Panc1 (cell line): ENCODE data around the gene TUBB8B. TPM values are rescaled to one million over a fixed set of nuclear protein-coding genes. Genes with fewer than 3 reads are reported as not detected.
A peak's percentile ranks its signal among the peaks of the same experiment; 100 is the strongest.
"Not testable (repeated sequence)": the region's sequence is repeated elsewhere in the genome, so short reads cannot be mapped to it uniquely, and the experiment has no call there.

ENCODE experiments used
- ATAC-seq: fragments of 200-7000 bp; cut with Tn5 transposase; 2 replicates; pipeline ENCODE4 v1.9.1; 2020; ENCODE audit warnings: mild to moderate bottlenecking, moderate library complexity
- BruUV-seq: library from RNA; stranded (reverse); fragments of 400-500 nt; replicated peaks from 2 replicates; lab custom pipeline; 2021; lab: Mats Ljungman, UMichigan
- CTCF ChIA-PET: fragments of 300-600 bp; sonication (Branson Sonifier 250); formaldehyde crosslinking; loops from one replicate; lab custom pipeline; 2022; ENCODE audit warnings: antibody characterized with exemption; lab: Charles Lee
- POLR2A ChIA-PET: fragments of 300-600 bp; sonication (Branson Sonifier 250); formaldehyde crosslinking; loops from one replicate; lab custom pipeline; 2022; ENCODE audit warnings: antibody characterized with exemption; lab: Charles Lee
- DNase-seq: peaks from one replicate; pipeline ENCODE4 v3.0.0-alpha.2; 2010; ENCODE audit warnings: low read depth, low spot score
- H3K27ac ChIP-seq: 2 replicates; pipeline ENCODE4 v1.5.1; 2011; ENCODE audit warnings: mild to moderate bottlenecking, low read length, inconsistent platforms
- H3K27me3 ChIP-seq: fragments of 200-500 bp; sonication (Bioruptor generic); 2 replicates; pipeline ENCODE4 v1.6.0; 2014; ENCODE audit warnings: low read length, inconsistent platforms; ENCODE audit not compliant: control insufficient read depth, insufficient read depth
- H3K36me3 ChIP-seq: fragments of 200-500 bp; sonication (Bioruptor generic); 2 replicates; pipeline ENCODE4 v1.5.1; 2014; ENCODE audit warnings: inconsistent platforms, mild to moderate bottlenecking, low read length, moderate library complexity; ENCODE audit not compliant: control insufficient read depth, insufficient read depth
- H3K4me1 ChIP-seq: 2 replicates; pipeline ENCODE4 v1.5.1; 2011; ENCODE audit warnings: inconsistent platforms, mild to moderate bottlenecking, low read length, moderate library complexity; ENCODE audit not compliant: control insufficient read depth, insufficient read depth
- H3K4me3 ChIP-seq, 2 experiments: 2 replicates each; pipeline ENCODE4 v1.5.1; 2011 to 2012; ENCODE audit warnings: low read depth in 2 of 2, low read length in 2 of 2, mild to moderate bottlenecking in 2 of 2, inconsistent platforms in 1 of 2, moderate library complexity in 1 of 2
- H3K9me3 ChIP-seq: fragments of 200-500 bp; sonication (Bioruptor generic); 2 replicates; pipeline ENCODE4 v1.5.1; 2014; ENCODE audit warnings: low read depth, mild to moderate bottlenecking, inconsistent platforms, low read length, moderate library complexity; ENCODE audit not compliant: control insufficient read depth, insufficient read depth
- in situ Hi-C: cut with HindIII; loops from 2 replicates; pipeline ENCODE4 v1.10.0; 2016; ENCODE audit warnings: low sequenced_read_pairs, low pct_unique_long_range_greater_than_20kb
- intact Hi-C: fragments of 100-400 bp; cut with micrococcal nuclease; formaldehyde crosslinking; loops from one replicate; pipeline ENCODE4 v1.10.0; 2022; ENCODE audit not compliant: unreplicated experiment
- total RNA-seq: library from RNA; stranded (reverse); gene quantifications from one replicate; pipeline ENCODE4 v1.2.1, GENCODE V29; 2021; ENCODE audit not compliant: unreplicated experiment
- TF ChIP-seq, protein P1 (sequence below): fragments of 450-650 bp; IDR thresholded peaks from 2 replicates; pipeline ENCODE4 v1.5.1; 2017; ENCODE audit warnings: mild to moderate bottlenecking

Gene TUBB8B
- total RNA-seq, 1 experiment from 2014 or later, result not detected

GRCh38 chr18:73181-73777, 23.9 kb upstream of the TUBB8B start:
- in situ Hi-C loops, intact Hi-C loops: not testable (repeated sequence)
- TF ChIP-seq, protein P1, sequence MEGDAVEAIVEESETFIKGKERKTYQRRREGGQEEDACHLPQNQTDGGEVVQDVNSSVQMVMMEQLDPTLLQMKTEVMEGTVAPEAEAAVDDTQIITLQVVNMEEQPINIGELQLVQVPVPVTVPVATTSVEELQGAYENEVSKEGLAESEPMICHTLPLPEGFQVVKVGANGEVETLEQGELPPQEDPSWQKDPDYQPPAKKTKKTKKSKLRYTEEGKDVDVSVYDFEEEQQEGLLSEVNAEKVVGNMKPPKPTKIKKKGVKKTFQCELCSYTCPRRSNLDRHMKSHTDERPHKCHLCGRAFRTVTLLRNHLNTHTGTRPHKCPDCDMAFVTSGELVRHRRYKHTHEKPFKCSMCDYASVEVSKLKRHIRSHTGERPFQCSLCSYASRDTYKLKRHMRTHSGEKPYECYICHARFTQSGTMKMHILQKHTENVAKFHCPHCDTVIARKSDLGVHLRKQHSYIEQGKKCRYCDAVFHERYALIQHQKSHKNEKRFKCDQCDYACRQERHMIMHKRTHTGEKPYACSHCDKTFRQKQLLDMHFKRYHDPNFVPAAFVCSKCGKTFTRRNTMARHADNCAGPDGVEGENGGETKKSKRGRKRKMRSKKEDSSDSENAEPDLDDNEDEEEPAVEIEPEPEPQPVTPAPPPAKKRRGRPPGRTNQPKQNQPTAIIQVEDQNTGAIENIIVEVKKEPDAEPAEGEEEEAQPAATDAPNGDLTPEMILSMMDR, result peak; percentile 82

GRCh38 chr18:67701-68100, 18.3 kb upstream of the TUBB8B start:
- ATAC-seq, H3K4me3 ChIP-seq, intact Hi-C loops: not testable (repeated sequence)

More at GRCh38 chr18:73181-73777, 23.9 kb upstream of the TUBB8B start:
- H3K36me3 ChIP-seq, BruUV-seq, POLR2A ChIA-PET, DNase-seq, H3K27me3 ChIP-seq, H3K4me1 ChIP-seq, CTCF ChIA-PET, H3K27ac ChIP-seq, H3K9me3 ChIP-seq: not testable (repeated sequence)
- ATAC-seq, result peak; percentile 65
- H3K4me3 ChIP-seq, result peak overlapping the region in 1 of 2 experiments; percentile 37; a peak in 2 of 4 replicates

DNA sequence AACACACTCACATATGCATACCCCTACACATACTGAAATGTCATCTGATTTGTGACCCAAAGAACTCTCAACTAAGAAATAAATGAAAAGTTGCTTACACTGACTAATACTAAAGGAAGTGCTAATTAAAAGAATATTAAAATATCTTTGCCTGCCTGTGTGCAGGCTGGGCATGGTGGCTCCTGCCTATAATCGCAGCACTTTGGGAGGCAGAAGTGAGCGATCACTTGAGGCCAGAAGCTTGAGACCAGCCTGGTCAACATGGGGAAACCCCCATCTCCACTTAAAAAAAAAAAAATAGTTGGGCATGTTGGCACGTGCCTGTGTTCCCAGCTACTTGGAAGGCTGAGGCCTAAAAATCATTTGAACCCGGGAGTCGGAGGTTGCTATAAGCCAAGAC, 14.9 kb upstream of the TUBB8B start:
- BruUV-seq, POLR2A ChIA-PET, H3K4me1 ChIP-seq, DNase-seq, H3K4me3 ChIP-seq, H3K27me3 ChIP-seq, intact Hi-C loops, ATAC-seq, H3K9me3 ChIP-seq, H3K27ac ChIP-seq, H3K36me3 ChIP-seq, in situ Hi-C loops, CTCF ChIA-PET: not testable (repeated sequence)

More at GRCh38 chr18:67701-68100, 18.3 kb upstream of the TUBB8B start:
- H3K9me3 ChIP-seq, DNase-seq, H3K27me3 ChIP-seq, H3K4me1 ChIP-seq, CTCF ChIA-PET, H3K36me3 ChIP-seq, BruUV-seq, in situ Hi-C loops, H3K27ac ChIP-seq, POLR2A ChIA-PET: not testable (repeated sequence)

- intact Hi-C loops, BruUV-seq, DNase-seq, H3K36me3 ChIP-seq, H3K9me3 ChIP-seq, H3K27ac ChIP-seq, ATAC-seq, in situ Hi-C loops, CTCF ChIA-PET, H3K4me3 ChIP-seq, H3K4me1 ChIP-seq, H3K27me3 ChIP-seq, POLR2A ChIA-PET: not testable (repeated sequence)
Measured at GRCh38 chr18:63656-64055, 14.2 kb upstream of the TUBB8B start.

DNA sequence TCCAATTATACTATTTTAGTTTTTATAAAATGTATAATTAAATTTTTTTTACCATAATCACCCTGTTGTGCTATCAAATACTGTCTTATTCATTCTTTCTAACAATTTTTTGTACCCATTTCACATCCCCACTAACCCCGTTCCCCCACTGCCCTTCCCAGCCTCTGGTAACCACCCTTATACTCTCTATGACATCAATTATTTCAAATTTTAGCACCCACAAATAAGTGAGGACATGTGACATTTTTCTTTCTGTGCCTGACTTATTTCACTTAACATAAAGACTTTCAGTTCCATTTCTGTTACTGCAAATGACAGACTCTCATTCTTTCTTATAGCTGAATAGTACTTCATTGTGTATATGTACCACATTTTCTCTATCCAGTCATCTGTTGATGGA, 5.0 kb upstream of the TUBB8B start:
- CTCF ChIA-PET, H3K27ac ChIP-seq, H3K4me3 ChIP-seq, BruUV-seq, H3K36me3 ChIP-seq, H3K27me3 ChIP-seq, H3K4me1 ChIP-seq, DNase-seq, intact Hi-C loops, H3K9me3 ChIP-seq, in situ Hi-C loops, POLR2A ChIA-PET, ATAC-seq: not testable (repeated sequence)

GRCh38 chr18:48696-49095, 719 bp downstream of the TUBB8B start:
- H3K4me3 ChIP-seq, CTCF ChIA-PET, DNase-seq, POLR2A ChIA-PET, in situ Hi-C loops, intact Hi-C loops, H3K9me3 ChIP-seq, ATAC-seq, H3K36me3 ChIP-seq, H3K4me1 ChIP-seq, BruUV-seq, H3K27ac ChIP-seq, H3K27me3 ChIP-seq: not testable (repeated sequence)

GRCh38 chr18:13177-13576, 36.2 kb downstream of the TUBB8B start:
- POLR2A ChIA-PET, intact Hi-C loops, DNase-seq, H3K27ac ChIP-seq, H3K36me3 ChIP-seq, in situ Hi-C loops, H3K27me3 ChIP-seq, H3K9me3 ChIP-seq, BruUV-seq, H3K4me1 ChIP-seq, CTCF ChIA-PET, H3K4me3 ChIP-seq: not testable (repeated sequence)
- ATAC-seq, result peak; percentile 53; the same call in 1 of the 2 replicates
